CD4-positive, alpha-beta T cell treated with Interleukin-4 for 1 hour (primary cell): Measurements from ENCODE around the gene SPATA7.
A peak's percentile ranks its signal among the peaks of the same experiment; 100 is the strongest.
"Not testable (repeated sequence)": the region's sequence is repeated elsewhere in the genome, so short reads cannot be mapped to it uniquely, and the experiment has no call there.

Experiments
- DNase-seq, 2 donors: peaks; one replicate each; pipeline ENCODE4 v3.0.0-alpha.2; 2020 to 2022

The SPATA7 gene

GRCh38 chr14:88385212-88386101 is at the start of gene SPATA7:
Gene SPATA7 (plus strand): TSS chr14:88385657. CDS start chr14:88385819, 162 bp downstream.
- peak; percentile 82 to 86 for DNase-seq

GRCh38 chr14:88340357-88340756 is 45.1 kb upstream of the SPATA7 start:
- DNase-seq, result no peak

DNA sequence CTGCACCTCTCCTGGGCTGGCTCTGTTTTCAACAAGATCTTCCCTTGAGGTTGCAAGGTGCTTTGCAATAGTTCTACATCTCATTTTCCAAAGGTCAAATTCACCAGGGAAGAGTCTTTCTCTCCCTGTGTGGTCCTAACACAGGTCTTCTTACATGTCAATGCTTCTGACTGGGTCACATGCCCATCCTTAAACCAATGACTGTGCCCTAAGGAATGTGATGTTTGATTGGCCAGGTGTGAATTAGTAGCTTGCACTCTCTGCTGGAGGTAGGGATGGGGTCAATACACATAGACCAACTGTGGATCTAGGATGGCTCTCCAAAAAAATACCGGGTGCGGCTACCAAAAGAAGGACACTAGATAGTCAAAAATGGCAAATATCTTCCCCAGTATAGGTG is 42.5 kb upstream of the SPATA7 start:
- no peak for DNase-seq

GRCh38 chr14:88346048-88346639 is 39.3 kb upstream of the SPATA7 start:
- DNase-seq, result no peak

- no peak for DNase-seq
Measured at GRCh38 chr14:88348546-88348945, 36.9 kb upstream of the SPATA7 start.

DNA sequence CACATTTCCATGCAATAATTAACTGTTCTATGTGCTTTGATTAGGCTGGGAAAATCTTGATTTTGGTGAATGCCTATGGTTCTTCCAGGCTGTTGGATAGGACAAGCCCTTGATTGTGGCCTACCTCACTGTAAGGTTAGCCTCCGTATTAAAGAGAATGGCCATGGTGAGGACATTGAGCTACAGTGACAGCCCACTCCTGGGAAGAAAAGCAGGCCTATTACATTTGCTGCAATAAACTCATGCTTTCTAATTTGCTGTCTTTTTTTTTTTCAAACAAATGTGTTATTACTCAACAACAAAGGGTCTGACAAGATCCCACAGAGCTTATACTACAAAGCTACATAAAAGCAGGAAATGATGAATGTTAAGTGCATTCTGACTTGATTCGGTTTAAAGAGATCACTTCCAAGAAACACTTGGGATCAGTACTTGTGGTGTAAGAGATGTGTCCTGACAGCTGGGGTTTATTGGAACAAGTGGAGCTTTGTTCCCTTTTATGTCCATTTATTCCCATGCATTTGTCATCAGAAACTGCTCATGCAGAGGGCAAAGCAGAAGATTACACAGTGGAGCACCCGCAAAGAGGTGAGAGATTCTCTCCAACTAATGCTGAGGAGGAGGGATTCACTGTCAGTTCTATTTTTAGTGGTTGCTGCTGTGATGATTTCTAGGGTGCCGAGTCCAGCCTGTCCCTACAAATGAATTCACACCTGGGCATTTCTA is 33.3 kb upstream of the SPATA7 start:
- DNase-seq, result no peak

- DNase-seq, result no peak
Measured at GRCh38 chr14:88352698-88353097, 32.8 kb upstream of the SPATA7 start.

GRCh38 chr14:88354358-88354757 is 31.1 kb upstream of the SPATA7 start:
- DNase-seq, result no peak

DNA sequence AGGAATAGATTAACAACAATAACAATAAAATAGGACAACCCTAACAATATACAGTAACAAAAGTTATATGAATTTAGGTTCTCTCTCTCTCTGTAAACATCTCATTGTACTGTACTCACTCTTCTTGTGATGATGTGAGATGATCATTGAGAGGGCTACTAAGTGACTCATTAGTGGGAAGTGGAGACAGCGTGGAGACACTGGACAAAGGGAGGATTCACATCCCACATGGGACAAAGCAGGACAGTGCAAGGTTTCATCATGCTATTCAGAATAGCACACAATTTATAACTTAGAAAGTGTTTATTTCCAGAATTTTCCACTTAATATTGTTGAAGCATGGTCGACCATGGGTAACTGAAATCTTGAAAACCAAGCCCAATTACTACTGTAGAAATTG is 26.0 kb upstream of the SPATA7 start:
- DNase-seq, result no peak

DNA sequence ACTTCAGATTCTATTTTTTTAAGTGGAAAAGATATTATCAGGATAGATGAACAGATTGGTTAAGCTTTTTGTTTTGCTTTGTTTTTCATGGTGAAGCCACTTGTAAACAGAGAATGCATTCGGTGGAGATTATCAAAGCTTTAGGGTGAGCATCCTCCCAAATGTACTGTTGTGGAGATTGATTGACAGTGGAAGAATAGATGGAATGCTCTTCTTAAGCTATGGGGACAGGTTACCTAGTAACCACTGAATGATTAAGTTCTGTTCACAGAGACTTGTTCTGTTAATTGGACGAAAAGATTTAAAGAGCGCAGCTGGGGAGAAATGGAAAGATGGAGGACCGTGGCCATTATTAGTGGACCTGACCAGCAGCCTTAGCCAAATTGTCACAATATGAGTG is 21.8 kb upstream of the SPATA7 start:
- DNase-seq, result no peak

DNA sequence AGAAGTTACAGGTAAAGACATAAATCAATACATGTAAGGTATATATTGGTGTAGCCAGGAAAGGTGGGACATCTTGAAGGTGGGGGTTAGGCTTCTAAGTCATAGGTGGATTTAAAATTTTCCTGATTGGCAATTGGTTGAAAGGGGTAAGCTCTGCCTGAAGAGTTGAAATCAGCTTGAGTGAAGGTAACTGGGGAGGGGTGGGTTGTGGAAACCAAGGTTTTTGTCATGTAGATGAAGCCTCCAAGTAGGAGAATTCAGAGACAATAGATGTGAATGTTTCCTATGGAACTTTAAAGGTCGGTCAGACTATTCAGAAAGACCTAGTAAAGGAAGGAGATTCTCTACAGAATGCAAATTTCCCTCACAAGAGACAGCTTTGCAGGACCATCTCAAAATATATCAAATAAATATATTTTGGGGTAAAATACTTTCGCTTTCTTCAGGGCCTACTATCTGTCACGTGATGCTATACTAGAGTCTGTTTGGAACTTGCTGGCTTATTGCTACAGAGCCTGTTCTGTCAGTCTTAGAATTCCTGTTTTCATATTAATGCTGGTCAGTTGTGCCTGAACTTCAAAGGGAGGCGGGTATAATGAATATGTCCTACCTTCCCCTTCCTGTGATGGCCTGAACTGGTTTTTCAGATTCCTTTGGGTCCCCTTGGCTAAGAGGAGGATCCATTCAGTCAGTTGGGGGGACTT is 20.6 kb upstream of the SPATA7 start:
- no peak for DNase-seq

DNA sequence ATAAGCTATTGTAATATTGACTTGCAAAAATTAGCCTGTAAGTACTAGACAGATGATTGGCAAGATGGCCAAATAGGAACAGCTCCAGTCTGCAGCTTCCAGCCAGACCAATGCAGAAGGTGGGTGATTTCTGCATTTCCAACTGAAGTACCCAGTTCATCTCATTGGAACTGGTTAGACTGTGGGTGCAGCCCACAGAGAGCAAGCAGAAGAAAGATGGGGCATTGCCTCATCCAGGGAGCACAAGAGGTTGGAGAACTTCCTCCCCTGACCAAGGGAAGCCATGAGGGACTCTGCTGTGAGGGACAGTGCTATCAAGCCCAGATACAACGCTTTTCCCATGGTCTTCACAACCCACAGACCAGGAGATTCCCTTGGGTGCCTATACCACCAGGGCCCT is 16.0 kb upstream of the SPATA7 start:
- DNase-seq, result no peak

DNA sequence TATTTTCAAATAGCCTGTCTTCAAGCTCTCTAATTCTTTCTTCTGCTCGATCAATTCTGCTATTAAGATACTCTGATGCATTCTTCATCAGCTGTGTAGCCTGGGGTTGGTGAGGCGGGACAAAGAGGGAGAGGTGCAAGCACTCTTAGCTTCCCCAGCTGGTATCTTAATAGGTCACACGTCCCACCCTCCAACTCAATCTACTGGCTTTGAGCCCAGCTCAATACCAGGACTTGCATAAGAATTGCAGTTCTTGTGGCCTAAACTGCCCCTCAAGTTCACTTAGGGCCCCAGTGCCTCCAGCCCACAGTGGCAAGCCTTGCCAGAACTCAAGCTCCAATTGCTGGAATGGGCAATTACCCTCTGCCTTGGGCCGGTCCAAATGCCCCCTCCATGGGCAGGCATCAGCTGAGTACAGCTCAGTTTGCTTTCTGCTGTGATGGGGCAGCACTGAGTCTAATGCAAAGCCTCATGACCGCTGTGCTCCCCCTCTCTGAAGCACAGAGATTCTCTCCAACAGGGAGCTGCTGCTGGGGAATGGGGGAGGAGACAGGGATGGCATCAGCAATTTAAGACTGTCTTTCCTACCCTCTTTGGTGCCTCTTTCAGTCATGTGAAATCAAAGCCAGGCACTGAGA is 5.6 kb upstream of the SPATA7 start:
- no peak for DNase-seq

GRCh38 chr14:88380405-88380804 is 5.1 kb upstream of the SPATA7 start:
- DNase-seq, result no peak

GRCh38 chr14:88381634-88382033 is 3.8 kb upstream of the SPATA7 start:
- DNase-seq, result not testable (repeated sequence)

DNA sequence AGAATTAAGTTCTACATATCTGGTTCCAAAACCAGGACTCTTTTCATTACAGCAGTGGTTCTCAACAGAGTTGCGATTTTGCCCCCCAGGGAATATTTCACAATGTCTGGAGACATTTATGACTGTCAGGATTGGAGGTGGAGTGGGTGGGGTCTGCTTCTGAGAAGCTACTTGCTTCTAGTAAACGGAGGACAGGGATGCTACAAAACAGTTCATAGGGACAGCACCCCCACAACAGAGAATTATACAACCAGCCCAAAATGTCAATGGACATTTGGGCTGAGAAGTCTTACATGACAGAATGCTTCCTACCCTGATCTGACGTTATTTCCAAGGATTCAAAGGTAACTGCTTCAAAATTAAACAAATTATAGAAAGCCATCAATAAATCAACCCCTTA is 739 bp upstream of the SPATA7 start:
- peak in 1 of 2 donors; percentile 1 for DNase-seq

DNA sequence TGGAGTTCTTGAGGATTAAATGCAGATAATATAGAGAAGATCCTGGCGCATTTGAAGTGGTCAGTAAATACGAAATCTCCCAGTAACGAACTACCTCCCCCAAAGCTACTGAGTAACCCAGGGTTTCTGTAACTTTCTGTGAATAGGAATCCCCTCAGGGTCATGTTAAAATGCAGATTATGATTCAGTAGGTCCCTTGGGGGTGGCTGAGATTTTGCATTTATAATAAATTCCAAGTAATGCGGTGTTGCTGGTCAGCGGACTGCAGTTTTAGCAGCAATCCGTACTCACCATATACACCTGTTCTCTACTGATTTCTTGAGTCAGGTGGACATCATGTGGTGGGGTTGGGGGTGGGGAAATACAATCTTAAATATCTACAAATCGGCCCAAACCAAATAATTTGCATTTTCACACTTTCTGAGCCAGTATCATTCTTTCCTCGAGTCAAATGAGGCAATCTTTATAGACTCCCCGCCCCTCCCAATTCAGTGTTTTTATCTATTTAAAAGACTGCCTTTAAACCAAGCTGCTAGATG is 868 bp downstream of the SPATA7 start:
- no peak for DNase-seq

GRCh38 chr14:88388741-88389282 is 3.4 kb downstream of the SPATA7 start:
- no peak for DNase-seq

GRCh38 chr14:88392609-88393008 is 7.2 kb downstream of the SPATA7 start:
- DNase-seq, result no peak

DNA sequence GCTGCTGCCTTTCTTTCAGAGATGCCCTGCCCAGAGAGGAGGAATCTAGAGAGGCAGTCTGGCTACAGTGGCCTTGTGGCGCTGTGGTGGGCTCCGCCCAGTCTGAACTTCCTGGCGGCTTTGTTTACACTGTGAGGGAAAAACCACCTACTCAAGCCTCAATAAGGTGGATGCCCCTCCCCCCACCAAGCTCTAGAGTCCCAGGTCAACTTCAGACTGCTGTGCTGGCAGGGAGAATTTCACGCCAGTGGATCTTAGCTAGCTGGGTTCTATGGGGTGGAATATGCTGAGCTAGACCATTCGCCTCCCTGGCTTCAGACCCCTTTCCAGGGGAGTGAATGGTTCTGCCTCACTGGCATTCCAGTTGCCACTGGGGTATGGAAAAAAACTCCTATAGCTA is 25.6 kb downstream of the SPATA7 start:
- DNase-seq, result no peak

- DNase-seq, result no peak
Measured at GRCh38 chr14:88417594-88417993, 32.1 kb downstream of the SPATA7 start.

DNA sequence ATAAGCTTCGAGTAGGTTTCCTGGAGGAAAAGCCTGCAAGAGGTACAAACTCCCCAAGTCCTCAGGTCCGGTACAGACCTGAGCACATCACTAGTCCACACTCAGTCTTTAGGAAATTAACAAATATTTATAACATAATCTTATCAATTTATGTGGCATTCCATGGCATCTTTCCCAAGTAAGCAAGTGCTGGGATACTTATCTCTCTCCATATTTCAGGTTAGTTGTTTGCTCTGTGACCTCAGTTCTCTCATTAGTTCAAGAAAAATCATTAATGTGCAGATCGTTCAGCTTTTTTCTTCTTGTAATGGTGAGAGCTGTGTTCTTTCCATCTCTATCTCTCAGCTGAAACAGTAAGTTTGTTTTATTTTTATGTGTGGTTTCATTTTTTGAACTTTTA is 34.7 kb downstream of the SPATA7 start:
- DNase-seq, result no peak
